K562 (cell line): ENCODE results near the gene WFDC12. TPM values are rescaled to one million over a fixed set of nuclear protein-coding genes. Genes with fewer than 3 reads are reported as not detected.

ENCODE experiments used
- CBX1 ChIP-seq: sonication (generic); IDR thresholded peaks from 2 replicates; pipeline ENCODE4 v1.6.1; 2016; ENCODE audit warnings: antibody characterized with exemption, low read depth, mild to moderate bottlenecking
- DACH1 ChIP-seq: fragments of 450-650 bp; IDR thresholded peaks from 2 replicates; pipeline ENCODE4 v1.6.1; 2018; ENCODE audit not compliant: partially characterized antibody
- E2F6 ChIP-seq, 2 experiments: IDR thresholded peaks; 2 replicates each; pipeline ENCODE4 v1.6.1; 2011; ENCODE audit warnings: borderline replicate concordance in 1 of 2, control low read depth in 1 of 2, low read depth in 1 of 2, low read length in 1 of 2, mild to moderate bottlenecking in 1 of 2, mixed read lengths in 1 of 2, moderate library complexity in 1 of 2; ENCODE audit not compliant: insufficient read depth in 1 of 2, insufficient read length in 1 of 2, poor library complexity in 1 of 2, severe bottlenecking in 1 of 2; ENCODE audit errors: extremely low read depth in 1 of 2
- EGR1 ChIP-seq: fragments of 450-650 bp; conservative IDR thresholded peaks from 2 replicates; pipeline ENCODE4 v1.6.1; 2017; ENCODE audit warnings: mild to moderate bottlenecking
- GMEB1 ChIP-seq: fragments of 250-450 bp; sonication (Bioruptor Pico); IDR thresholded peaks from 2 replicates; pipeline ENCODE4 v1.4.0; 2020; ENCODE audit warnings: mild to moderate bottlenecking
- MTA3 ChIP-seq: fragments of 450-650 bp; formaldehyde crosslinking; IDR thresholded peaks from 2 replicates; pipeline ENCODE4 v1.6.1; 2017; ENCODE audit warnings: mild to moderate bottlenecking, borderline replicate concordance
- PHB ChIP-seq: fragments of 250-450 bp; sonication (Bioruptor Pico); IDR thresholded peaks from 2 replicates; pipeline ENCODE4 v1.5.0; 2021
- SAFB2 ChIP-seq: fragments of 200-400 bp; formaldehyde crosslinking; IDR thresholded peaks from 2 replicates; pipeline ENCODE4 v1.6.1; 2018; ENCODE audit warnings: borderline replicate concordance, low read length, low read depth, moderate library complexity; ENCODE audit not compliant: severe bottlenecking
- TFAP4 ChIP-seq: sonication (generic); formaldehyde crosslinking; IDR thresholded peaks from 2 replicates; pipeline ENCODE4 v1.8.0; 2022; ENCODE audit warnings: missing genetic modification reagents, mild to moderate bottlenecking, moderate library complexity, borderline replicate concordance
- ZNF766 ChIP-seq: fragments of 200-800 bp; sonication (Bioruptor generic); conservative IDR thresholded peaks from 2 replicates; pipeline ENCODE4 v1.6.1; 2016; ENCODE audit warnings: missing genetic modification characterization, missing compliant biosample characterization
- polyA plus RNA-seq, 8 experiments: library from polyadenylated mRNA; depleted of rRNA in 4 of 8; stranded (reverse) in 5 of 8; unstranded in 3 of 8; fragments of >200 nt; fragmentation: Nextera tagmentation in 2 of 8; fragmentation: Illumina TruSeq in 1 of 8; extraction: Ambion mirVana in 2 of 8; extraction: Trizol in 1 of 8; gene quantifications; 2 replicates each; pipeline versions ENCODE4 v1.2.1 to v1.2.3, GENCODE V29; 2011 to 2014; ENCODE audit warnings: inconsistent platforms in 1 of 8, missing spikeins in 1 of 8
- total RNA-seq, 7 experiments: library from RNA; depleted of rRNA in 6 of 7; stranded (reverse); fragments of >200 nt in 6 of 7; fragmentation: Illumina TruSeq in 2 of 7; extraction: Trizol in 2 of 7; gene quantifications; 2 replicates each; pipeline versions ENCODE4 v1.2.1 to v1.2.3, GENCODE V29; 2011 to 2021; ENCODE audit warnings: low replicate concordance in 1 of 7
- TF ChIP-seq, protein P1 (sequence below): fragments of 450-650 bp; IDR thresholded peaks from 2 replicates; pipeline ENCODE4 v1.6.1; 2016
- TF ChIP-seq, protein P2 (sequence below): IDR thresholded peaks from 2 replicates; pipeline ENCODE4 v1.6.1; 2011; ENCODE audit warnings: borderline replicate concordance, low read depth, mild to moderate bottlenecking, moderate library complexity, low read length; ENCODE audit not compliant: insufficient read depth, poor library complexity, severe bottlenecking

WFDC12 gene
- total and polyA plus RNA-seq, 9 of the 15 experiments (the other 6 are each of a cell fraction or from before 2014, with no cell fraction given) = not detected

- TF ChIP-seq GMEB1 (CRISPR knock-in tag) = no peak
- TF ChIP-seq SAFB2 = no peak
- 0 out of 2 replicates have a peak, but pooled peaks have one; percentile 52 for TF ChIP-seq ZNF766 (CRISPR knock-in tag)
- peak in 1 of 2 experiments; percentile 21 for TF ChIP-seq E2F6 (IDR thresholded peaks at IDR 0.05; ENCODE audit: borderline replicate concordance in 1 of 2, extremely low read depth in 1 of 2, insufficient read depth in 1 of 2, insufficient read length in 1 of 2, low read depth in 1 of 2, low read length in 1 of 2, poor library complexity in 1 of 2, severe bottlenecking in 1 of 2)
- TF ChIP-seq DACH1 = peak; percentile 79
- 0 out of 2 replicates have a peak, but pooled peaks have one; percentile 20 for TF ChIP-seq CBX1
- TF ChIP-seq, protein P1, sequence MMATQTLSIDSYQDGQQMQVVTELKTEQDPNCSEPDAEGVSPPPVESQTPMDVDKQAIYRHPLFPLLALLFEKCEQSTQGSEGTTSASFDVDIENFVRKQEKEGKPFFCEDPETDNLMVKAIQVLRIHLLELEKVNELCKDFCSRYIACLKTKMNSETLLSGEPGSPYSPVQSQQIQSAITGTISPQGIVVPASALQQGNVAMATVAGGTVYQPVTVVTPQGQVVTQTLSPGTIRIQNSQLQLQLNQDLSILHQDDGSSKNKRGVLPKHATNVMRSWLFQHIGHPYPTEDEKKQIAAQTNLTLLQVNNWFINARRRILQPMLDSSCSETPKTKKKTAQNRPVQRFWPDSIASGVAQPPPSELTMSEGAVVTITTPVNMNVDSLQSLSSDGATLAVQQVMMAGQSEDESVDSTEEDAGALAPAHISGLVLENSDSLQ = peak; percentile 49; the same call in 1 of the 2 replicates
- TF ChIP-seq MTA3 = peak; percentile 40; the same call in 1 of the 2 replicates
- TF ChIP-seq, protein P2, sequence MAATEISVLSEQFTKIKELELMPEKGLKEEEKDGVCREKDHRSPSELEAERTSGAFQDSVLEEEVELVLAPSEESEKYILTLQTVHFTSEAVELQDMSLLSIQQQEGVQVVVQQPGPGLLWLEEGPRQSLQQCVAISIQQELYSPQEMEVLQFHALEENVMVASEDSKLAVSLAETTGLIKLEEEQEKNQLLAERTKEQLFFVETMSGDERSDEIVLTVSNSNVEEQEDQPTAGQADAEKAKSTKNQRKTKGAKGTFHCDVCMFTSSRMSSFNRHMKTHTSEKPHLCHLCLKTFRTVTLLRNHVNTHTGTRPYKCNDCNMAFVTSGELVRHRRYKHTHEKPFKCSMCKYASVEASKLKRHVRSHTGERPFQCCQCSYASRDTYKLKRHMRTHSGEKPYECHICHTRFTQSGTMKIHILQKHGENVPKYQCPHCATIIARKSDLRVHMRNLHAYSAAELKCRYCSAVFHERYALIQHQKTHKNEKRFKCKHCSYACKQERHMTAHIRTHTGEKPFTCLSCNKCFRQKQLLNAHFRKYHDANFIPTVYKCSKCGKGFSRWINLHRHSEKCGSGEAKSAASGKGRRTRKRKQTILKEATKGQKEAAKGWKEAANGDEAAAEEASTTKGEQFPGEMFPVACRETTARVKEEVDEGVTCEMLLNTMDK = peak; percentile 82
- TF ChIP-seq PHB (CRISPR knock-in tag) = no peak
- TF ChIP-seq EGR1 = 0 out of 2 replicates have a peak, but pooled peaks have one; percentile 29
- peak; percentile 97 for TF ChIP-seq TFAP4 (CRISPR knock-in tag)
Measured at GRCh38 chr20:45138561-45139300, 14.5 kb upstream of the WFDC12 start (continued).
